NCI-H510A (cell line): ENCODE measurements around the gene MATN3.

Experiments
- DNase-seq: peaks from one replicate; lab custom pipeline; 2025; lab: John Stamatoyannopoulos, UW

Gene MATN3

DNA sequence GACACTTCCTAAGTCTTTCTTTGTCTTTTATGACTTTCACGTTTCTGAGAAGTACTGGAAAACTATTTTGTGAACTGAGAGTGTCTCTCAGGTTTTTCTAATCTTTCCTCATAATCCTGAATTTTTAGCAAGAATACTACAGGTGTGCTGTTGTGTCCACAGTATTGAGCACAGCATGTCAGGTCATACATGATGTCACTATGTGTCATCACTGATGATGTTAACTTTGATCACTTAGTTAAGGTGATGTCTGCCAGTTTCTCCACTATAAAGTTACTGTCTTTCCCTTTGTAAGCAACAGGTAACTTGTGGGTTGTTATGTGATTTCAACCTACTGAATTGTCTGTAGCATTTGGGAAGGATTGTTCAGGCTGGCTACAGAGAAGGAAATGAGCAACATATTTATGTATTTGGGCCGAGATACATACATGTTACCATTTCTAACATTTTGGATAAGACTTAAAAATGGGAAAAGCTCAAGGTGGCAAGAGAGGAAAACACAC is 11.1 kb downstream of the MATN3 start:
- DNase-seq = no peak

DNA sequence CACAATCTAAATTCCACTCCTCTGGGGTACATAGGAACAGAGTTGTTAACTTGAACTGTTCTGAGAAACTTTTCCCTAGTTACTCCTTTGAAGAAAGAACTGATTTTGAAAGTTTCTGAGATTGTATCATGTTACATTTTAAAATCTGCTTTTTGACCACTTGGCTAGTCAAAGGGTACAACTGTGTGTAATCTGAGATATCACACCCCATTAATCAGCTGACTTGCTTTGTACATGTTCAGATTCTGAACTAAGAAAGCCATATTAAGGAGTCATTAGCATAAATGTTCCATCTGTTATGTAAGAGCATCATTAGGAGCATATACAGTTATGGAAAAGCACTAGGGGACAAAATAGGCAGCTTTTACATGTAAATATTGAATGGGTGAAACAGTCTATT is 18.7 kb downstream of the MATN3 start:
- no peak for DNase-seq

DNA sequence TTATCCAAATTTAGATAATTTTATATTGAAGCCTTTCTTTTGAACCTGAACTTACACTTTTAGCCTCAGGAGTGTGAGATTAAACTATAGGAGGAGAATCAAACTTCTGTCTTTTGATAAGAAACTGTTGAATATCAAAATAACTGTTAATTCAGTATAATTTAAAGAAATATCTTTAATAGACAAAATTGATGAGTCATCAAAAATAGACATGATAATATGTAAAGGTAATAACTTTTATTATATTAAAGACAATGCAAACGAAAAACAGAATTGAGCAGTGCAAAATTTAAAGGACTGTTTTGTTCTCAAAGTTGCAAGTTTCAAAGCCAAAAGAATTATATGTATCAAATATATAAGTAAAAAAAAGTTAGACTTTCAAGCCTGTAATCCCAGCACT is 20.6 kb downstream of the MATN3 start:
- no peak for DNase-seq

DNA sequence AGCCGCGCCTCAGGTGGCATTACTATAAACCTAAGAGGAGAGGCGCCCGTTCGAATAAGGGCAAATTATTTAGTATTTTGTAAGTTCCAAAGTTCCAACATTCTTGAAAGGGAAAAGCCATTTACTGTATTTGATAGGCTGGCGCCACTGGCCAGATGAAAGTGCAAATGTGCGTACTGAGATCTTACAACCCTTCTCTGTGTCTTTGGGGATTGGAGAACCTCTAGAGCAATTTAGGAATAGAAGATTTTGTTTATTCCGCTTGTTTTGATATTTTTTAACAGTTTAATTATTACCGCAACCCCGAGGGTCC is 22.1 kb downstream of the MATN3 start:
- DNase-seq = no peak

DNA sequence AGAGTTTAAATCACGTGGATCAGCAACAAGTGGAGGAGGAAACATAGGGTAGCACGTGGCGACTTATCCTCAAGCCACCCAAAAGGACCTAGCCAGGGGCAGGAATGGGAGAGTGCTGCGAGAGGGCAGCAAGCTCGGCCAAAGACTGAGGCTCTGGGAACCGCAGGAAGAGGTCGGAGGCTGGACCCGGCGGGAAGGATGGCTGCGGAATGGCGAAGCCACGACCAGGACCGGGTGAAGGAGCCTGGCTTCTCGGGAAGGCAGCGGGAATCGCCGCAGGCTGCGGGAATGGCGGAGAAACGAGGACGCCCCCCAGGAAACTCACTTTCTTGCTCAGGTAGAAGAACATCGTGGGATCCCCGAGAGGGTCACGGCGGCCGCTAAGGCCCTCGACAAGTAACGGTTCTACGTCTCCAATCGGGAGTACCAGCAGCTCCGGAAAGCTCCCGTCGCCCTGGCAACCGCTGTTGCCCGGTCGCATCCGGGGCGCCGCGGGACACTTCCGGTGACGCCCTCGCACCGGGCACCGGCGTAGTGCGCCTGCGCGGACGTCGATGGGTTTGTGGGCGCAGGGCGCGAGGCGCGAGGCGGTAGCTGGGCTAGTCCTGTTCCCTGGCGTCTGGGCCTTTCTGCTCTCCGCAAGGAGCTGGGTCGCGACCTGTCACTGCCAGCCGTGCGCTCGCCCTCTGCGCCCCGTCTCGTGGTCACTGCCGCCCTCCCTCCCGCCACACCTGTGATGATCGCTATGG is 22.6 kb downstream of the MATN3 start, which contains the start of gene WDR35:
Gene WDR35, minus strand, starts transcription at position 439 of the 749 bp plus-strand sequence. Its CDS starts 90 bp downstream, at position 349.
- DNase-seq = peak; percentile 92

DNA sequence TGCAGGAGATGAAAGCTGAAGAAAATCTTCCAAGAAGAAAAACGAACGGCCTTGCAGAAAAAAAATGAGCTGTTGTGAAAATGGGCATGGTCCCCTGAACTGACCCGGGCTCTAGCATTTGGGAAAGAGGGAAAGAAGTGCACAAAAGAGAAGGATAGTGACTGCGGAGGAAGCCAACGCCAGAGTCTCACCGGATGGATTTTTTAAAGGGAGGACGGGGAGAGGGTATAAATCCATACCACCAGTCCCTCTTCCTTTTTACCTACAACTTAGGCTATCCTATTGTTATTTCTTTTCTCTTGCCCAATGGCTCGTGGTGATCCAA is 23.2 kb downstream of the MATN3 start:
- no peak for DNase-seq

DNA sequence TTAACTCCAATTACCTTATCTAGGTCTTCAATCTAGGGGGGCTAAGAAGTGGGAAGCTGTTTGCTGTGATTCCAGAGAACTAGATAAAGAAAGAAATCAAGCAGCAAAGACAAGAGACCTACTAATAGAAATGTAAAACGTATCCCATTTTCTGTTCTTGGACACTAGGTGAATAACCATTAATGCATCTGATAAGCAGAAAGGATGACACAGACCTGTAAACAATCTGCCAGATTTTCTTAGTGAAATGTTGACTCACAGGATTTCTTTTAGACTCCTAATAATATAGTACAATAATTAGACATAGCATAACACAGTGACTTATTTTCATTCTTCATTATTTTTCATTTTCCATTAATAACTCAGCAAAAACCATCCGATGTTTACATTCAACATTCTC is 23.9 kb downstream of the MATN3 start:
- no peak for DNase-seq

- DNase-seq = no peak
These were observed 24.5 kb downstream of the MATN3 start for GRCh38 chr2:19987936-19988335.

- no peak for DNase-seq
These were observed 30.2 kb downstream of the MATN3 start for GRCh38 chr2:19982268-19982667.

- no peak for DNase-seq
These were observed 32.5 kb downstream of the MATN3 start for GRCh38 chr2:19979932-19980331.

DNA sequence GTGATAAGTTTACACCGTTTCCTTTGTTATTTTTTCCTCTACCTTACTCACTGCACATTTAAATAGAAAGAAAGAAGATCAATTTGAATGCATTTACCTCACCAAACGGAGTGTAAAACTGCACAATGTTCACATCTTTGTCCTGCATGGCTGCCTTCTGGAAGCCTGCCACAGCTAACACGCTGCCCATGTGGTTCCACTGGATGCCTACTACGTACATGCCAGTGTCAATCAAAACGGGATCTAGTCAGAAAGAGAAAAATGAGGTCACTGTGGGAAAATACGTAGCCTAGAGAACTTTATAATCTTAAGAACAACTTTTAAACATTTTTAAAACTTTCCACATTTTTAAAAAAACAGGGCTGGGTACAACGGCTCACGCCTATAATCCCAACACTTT is 39.0 kb downstream of the MATN3 start:
- DNase-seq = no peak

DNA sequence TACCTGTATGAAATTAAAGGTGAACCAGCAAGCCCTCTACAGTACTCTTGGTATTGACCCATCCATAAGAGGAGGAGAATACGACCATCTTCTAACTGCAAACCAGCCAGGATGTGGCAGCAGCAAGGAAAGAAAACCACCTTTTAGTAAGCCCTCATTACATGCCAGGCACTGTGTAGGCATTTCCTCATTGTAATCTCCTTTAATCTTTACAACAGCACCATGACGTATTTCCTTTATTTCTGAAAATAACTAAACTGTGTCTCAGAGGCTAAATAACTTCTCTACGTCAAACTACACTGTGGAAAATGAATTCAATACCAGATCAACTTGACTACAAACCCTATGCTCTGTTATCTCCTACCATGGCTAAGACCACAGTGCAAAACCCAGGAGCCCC is 40.8 kb downstream of the MATN3 start:
- DNase-seq = no peak

DNA sequence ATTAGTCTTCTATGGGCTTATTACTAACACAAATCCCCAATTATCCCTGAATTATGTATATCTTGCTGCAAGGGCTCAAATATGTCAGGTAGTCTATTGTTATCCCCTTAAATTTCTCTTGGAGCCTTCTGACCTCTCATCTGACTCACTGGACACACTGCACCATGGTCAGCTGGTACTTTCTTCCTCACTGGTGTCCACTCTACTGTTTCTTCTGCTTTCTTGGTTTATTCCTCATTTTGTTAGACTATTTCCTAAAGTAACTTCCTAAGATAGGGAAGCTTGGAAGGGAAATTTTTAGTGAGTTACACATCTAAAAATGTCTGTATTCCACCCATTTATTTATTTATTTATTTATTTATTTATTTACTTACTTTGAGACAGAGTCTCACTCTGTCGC is 49.1 kb downstream of the MATN3 start:
- no peak for DNase-seq

DNA sequence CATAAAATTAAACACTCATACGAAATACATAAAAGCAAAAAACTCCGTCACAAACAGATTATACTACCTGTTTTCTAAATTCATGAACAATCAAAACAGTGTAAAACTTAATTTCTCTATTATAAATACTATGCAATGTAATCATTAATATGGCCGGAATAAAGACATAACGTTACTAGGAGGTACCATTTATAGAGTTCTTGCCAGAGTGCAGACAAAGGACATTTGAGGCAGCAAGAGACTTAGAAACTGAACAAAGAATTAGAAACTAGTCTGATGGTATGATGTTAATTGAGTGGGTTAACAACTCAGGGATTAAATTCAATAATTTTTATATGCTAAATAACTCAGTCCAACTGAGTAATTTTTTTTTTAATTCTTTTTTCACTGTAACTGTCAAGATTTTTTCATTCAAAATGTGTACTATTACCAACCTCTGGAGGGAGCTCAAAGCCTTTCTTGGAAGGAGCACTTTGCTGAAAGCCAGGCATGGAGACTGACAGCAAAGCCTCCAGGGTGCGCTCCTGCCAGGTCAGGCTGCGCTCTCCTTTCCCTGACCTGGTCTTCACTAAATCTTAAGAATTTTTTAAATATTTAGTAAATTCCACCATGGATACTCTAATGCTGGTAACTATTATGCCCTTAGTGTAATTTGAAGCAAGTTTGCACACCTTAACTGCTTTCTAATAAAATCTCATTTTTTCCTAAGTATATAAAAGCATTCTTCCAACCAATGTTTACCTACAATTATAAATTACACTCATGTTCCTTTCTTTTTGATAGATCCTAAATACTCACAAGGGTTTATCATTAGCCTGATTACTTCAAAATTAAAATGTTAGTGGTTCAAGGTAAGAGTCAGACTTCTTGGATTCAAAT is 56.7 kb downstream of the MATN3 start:
- peak; percentile 8 for DNase-seq

- no peak for DNase-seq
These were observed 63.4 kb downstream of the MATN3 start for GRCh38 chr2:19949071-19949470.

- no peak for DNase-seq
These were observed 65.1 kb downstream of the MATN3 start for GRCh38 chr2:19947184-19947940.

GRCh38 chr2:19944205-19944845 is 68.1 kb downstream of the MATN3 start:
- DNase-seq = no peak

- no peak for DNase-seq
These were observed 69.3 kb downstream of the MATN3 start for GRCh38 chr2:19943189-19943588.

GRCh38 chr2:19942199-19942598 is 70.3 kb downstream of the MATN3 start:
- DNase-seq = no peak
